ENCODE data around the gene AARS2.

Gene AARS2

DNA sequence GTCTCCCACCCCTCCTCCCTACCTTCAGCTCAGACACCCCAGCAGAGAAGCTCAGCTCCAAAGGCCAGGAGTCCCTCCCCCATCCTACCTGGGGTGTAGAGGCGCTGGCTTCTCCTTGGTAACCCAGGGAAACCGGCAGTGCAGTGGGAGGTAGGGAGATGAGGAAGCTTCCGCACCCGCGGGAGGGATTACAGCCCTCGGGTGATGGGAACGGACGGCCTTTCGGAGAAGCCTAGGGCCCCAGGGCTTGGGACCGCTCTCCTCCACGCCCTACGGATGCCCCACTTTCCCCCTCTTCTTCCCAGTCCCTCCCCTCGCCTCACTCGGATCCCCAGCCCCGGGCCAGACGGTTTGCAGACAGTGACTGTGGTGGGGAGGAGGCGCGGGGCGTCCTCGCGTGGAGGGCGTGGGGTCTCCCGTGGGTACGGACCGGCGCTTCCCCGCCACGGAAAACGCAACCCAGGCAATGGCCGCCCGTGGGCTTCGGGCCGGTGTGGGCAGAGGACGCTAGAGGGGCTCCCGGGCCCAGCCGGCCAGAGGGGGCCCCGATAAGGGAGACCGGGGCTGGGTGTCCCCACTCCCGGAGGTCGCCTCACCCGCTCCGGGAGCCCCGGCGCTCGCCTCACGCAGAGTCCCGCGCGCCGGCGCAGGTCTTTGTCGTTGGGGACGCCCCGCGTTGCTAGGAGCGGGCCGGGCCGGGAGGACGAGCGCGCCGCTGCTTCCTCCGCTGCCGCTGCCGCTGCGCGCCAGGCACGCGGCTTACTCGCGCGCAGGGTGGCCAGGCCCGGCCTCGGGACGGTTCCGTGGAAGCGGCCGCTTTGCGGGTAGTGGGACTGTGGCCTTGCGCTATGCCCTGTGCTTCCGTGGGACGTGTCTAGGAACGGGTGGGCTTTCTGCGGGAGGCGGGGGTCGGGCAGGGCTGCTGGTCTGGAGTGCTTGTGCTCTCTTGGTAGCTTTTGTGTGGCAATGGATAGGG is 15.8 kb downstream of the AARS2 start:
- Histone ChIP-seq H2BK5ac (ENCODE audit: low read depth, low read length, poor library complexity, severe bottlenecking) (no peak overlapping the region), H3K14ac (ENCODE audit: low read length in 2 of 2) (peak overlapping the region in 1 of 2 experiments; percentile 31), H3K18ac (ENCODE audit: low read depth in 1 of 2, low read length in 2 of 2) (peak overlapping the region in 1 of 2 experiments; percentile 35), H3K4me3 (ENCODE audit: insufficient read depth in 1 of 2, low read depth in 1 of 2, low read length in 2 of 2) (peak overlapping the region; percentile 39 to 71), H3K4me1 (ENCODE audit: control insufficient read depth, insufficient read depth, low read depth, low read length) (peaks cover 12% of the 10 kb centered on the region), H3K36me3 (ENCODE audit: control insufficient read depth in 1 of 2, insufficient read depth in 2 of 2, low read depth in 1 of 2, low read length in 2 of 2) (peaks cover 22 to 23% of the 10 kb centered on the region in 2 experiments), H3K79me1 (replicated peaks; ENCODE audit: low read length, poor library complexity, severe bottlenecking) (no peaks in the 10 kb centered on the region), H4K8ac (ENCODE audit: low read length) (no peak overlapping the region), H2BK12ac (ENCODE audit: low read length in 2 of 2) (no peak overlapping the region), H2BK120ac (ENCODE audit: low read depth, low read length) (no peak overlapping the region), H3K9me3 (ENCODE audit: control insufficient read depth, low read length) (no peaks in the 10 kb centered on the region), H3K27ac (ENCODE audit: low read length, poor library complexity, severe bottlenecking) (no peak overlapping the region), H3K4ac (ENCODE audit: low read depth in 1 of 2, low read length in 2 of 2) (no peak overlapping the region), H3K27me3 (ENCODE audit: control insufficient read depth in 1 of 2, insufficient read depth in 1 of 2, low read length in 2 of 2) (peaks cover 50 to 66% of the 10 kb centered on the region in 2 experiments), H3K23ac (ENCODE audit: low read length in 2 of 2) (peak overlapping the region in 1 of 2 experiments; percentile 86), H3K4me2 (ENCODE audit: low read length, poor library complexity, severe bottlenecking) (peak overlapping the region; percentile 73), H2AFZ (ENCODE audit: low read depth, low read length) (no peak overlapping the region), H4K91ac (ENCODE audit: low read length) (no peak overlapping the region), H2BK15ac (ENCODE audit: low read depth, poor library complexity, severe bottlenecking) (no peak overlapping the region), H3K9ac (ENCODE audit: low read length) (peak overlapping the region; percentile 57), H2AK5ac (ENCODE audit: low read length, severe bottlenecking) (no peak overlapping the region)
- WGBS, result 1% methylated on average over 71 of the region's 86 CpGs
- DNase-seq, result peak; percentile 38

DNA sequence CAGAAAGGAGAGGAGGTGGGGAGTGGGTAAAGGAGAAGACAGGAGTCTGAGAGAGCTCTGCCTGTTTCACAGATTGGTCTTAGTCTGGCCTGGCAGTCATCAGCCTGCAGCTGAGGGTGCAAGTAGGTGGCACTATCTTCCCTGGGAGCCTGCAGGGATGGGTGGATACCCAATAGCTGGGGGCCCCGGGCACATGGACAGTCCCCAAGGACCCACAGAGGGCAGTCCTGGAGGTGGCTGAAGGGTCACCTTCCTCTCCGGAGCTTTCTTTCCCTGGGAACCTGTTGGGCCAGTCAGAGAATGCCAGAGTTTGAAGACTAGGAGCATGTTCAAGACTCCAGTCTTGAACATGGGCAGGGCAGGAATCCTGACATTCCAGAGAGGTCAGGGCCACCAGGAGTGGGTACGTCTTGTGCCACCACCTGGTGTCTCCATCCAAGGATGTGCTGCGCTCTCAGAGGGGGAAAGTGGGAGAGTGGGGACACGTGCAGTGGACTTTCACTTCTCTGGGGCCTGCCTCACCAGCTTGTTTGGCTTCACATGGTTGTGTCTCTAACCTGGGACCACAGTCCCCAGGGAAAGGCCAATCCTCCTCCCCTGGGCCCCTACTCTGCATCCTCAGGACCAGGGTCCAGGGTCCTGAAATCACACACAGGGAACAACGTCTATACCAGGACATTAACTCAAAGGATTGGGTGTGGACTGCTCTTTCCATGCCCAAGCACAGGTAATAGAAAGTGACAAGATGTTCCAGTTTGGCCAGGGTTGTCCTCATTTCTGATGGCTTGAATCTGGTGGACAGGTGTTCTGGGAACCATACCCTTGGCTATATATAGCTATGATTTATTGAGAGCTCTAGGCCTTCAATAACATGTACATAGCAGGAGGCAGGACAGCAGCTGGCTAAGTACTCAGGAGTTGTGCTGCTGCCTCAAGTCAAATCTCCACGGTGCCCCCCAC is 18.0 kb downstream of the AARS2 start:
- H3K4me1 ChIP-seq (ENCODE audit: control insufficient read depth, insufficient read depth, low read depth, low read length), result peaks cover 12% of the 10 kb centered on the region
- H4K91ac ChIP-seq (ENCODE audit: low read length), result no peak overlapping the region
- no peak overlapping the region for H2BK15ac ChIP-seq (ENCODE audit: low read depth, poor library complexity, severe bottlenecking)
- H3K9me3 ChIP-seq (ENCODE audit: control insufficient read depth, low read length), result no peaks in the 10 kb centered on the region
- DNase-seq, result no peak
- H3K79me1 ChIP-seq (replicated peaks; ENCODE audit: low read length, poor library complexity, severe bottlenecking), result no peaks in the 10 kb centered on the region
- H3K9ac ChIP-seq (ENCODE audit: low read length), result no peak overlapping the region
- H2BK5ac ChIP-seq (ENCODE audit: low read depth, low read length, poor library complexity, severe bottlenecking), result no peak overlapping the region
- H4K8ac ChIP-seq (ENCODE audit: low read length), result no peak overlapping the region
- peaks cover 70 to 88% of the 10 kb centered on the region in 2 experiments for H3K27me3 ChIP-seq (ENCODE audit: control insufficient read depth in 1 of 2, insufficient read depth in 1 of 2, low read length in 2 of 2)
- no peak overlapping the region for H3K4ac ChIP-seq (ENCODE audit: low read depth in 1 of 2, low read length in 2 of 2)
- H2BK12ac ChIP-seq (ENCODE audit: low read length in 2 of 2), result no peak overlapping the region
- WGBS, result 75% methylated on average over 7 of the region's 7 CpGs
- no peak overlapping the region for H3K18ac ChIP-seq (ENCODE audit: low read depth in 1 of 2, low read length in 2 of 2)
- H3K27ac ChIP-seq (ENCODE audit: low read length, poor library complexity, severe bottlenecking), result no peak overlapping the region
- peaks cover under 1 to 1% of the 10 kb centered on the region in 2 experiments for H3K36me3 ChIP-seq (ENCODE audit: control insufficient read depth in 1 of 2, insufficient read depth in 2 of 2, low read depth in 1 of 2, low read length in 2 of 2)
- H2AK5ac ChIP-seq (ENCODE audit: low read length, severe bottlenecking), result no peak overlapping the region
- no peak overlapping the region for H3K4me2 ChIP-seq (ENCODE audit: low read length, poor library complexity, severe bottlenecking)
- no peak overlapping the region for H3K4me3 ChIP-seq (ENCODE audit: insufficient read depth in 1 of 2, low read depth in 1 of 2, low read length in 2 of 2)
- no peak overlapping the region for H2BK120ac ChIP-seq (ENCODE audit: low read depth, low read length)
- no peak overlapping the region for H3K14ac ChIP-seq (ENCODE audit: low read length in 2 of 2)
- peak overlapping the region in 1 of 2 experiments; percentile 9 for H3K23ac ChIP-seq (ENCODE audit: low read length in 2 of 2)
- no peak overlapping the region for H2AFZ ChIP-seq (ENCODE audit: low read depth, low read length)

DNA sequence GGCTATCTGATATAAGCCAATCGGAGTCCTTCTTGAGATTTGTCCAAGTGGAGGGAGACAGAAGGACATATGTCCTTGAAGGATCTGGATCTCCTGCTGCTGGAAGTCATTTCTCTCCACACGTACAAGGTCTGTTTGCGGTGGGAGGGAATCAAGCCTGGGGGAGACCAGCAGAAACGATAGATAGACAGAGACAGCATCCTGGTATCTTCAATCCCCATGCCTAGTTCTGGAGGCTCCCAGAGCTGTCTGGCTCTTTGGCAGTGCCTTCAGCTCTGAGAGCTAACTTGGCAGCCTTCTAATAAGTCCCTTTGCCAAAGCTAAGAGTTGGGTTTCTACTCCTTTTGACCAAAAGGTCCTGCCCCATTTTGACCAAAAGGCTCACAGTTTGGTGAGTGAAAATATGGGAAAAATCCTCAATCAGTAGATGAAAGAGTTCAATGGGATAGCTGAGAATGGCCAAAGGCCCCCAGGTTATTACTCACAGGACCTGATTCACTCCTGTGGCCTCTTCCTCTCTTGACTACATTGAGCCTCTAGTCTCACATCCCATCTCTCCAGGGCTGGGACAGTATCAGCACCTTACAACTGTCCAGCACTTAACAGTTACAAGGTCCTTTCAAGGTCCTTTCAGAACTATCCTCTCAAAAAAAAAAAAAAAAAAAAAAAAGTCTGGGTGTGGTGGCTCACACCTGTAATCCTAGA is 20.3 kb downstream of the AARS2 start:
- Histone ChIP-seq H3K36me3 (ENCODE audit: control insufficient read depth in 1 of 2, insufficient read depth in 2 of 2, low read depth in 1 of 2, low read length in 2 of 2) (no peaks in the 10 kb centered on the region), H2AK5ac (ENCODE audit: low read length, severe bottlenecking) (no peak overlapping the region), H2BK5ac (ENCODE audit: low read depth, low read length, poor library complexity, severe bottlenecking) (no peak overlapping the region), H4K91ac (ENCODE audit: low read length) (no peak overlapping the region), H3K4ac (ENCODE audit: low read depth in 1 of 2, low read length in 2 of 2) (no peak overlapping the region), H4K8ac (ENCODE audit: low read length) (no peak overlapping the region), H3K4me2 (ENCODE audit: low read length, poor library complexity, severe bottlenecking) (no peak overlapping the region), H2BK15ac (ENCODE audit: low read depth, poor library complexity, severe bottlenecking) (no peak overlapping the region), H3K4me1 (ENCODE audit: control insufficient read depth, insufficient read depth, low read depth, low read length) (peaks cover 9% of the 10 kb centered on the region), H3K27me3 (ENCODE audit: control insufficient read depth in 1 of 2, insufficient read depth in 1 of 2, low read length in 2 of 2) (peaks cover 70 to 93% of the 10 kb centered on the region in 2 experiments), H2BK12ac (ENCODE audit: low read length in 2 of 2) (no peak overlapping the region), H3K23ac (ENCODE audit: low read length in 2 of 2) (no peak overlapping the region), H3K9ac (ENCODE audit: low read length) (no peak overlapping the region), H3K18ac (ENCODE audit: low read depth in 1 of 2, low read length in 2 of 2) (no peak overlapping the region), H3K27ac (ENCODE audit: low read length, poor library complexity, severe bottlenecking) (no peak overlapping the region), H3K9me3 (ENCODE audit: control insufficient read depth, low read length) (no peaks in the 10 kb centered on the region), H2BK120ac (ENCODE audit: low read depth, low read length) (no peak overlapping the region), H3K14ac (ENCODE audit: low read length in 2 of 2) (no peak overlapping the region), H3K4me3 (ENCODE audit: insufficient read depth in 1 of 2, low read depth in 1 of 2, low read length in 2 of 2) (no peak overlapping the region), H3K79me1 (replicated peaks; ENCODE audit: low read length, poor library complexity, severe bottlenecking) (no peaks in the 10 kb centered on the region), H2AFZ (ENCODE audit: low read depth, low read length) (no peak overlapping the region)
- 94% methylated on average over 4 of the region's 4 CpGs for whole genome bisulfite sequencing
- DNase-seq, result no peak

All from mesenchymal stem cell (in vitro differentiated cells and primary cell).